ENCODE results near the gene PPP1R36.

PPP1R36 gene

GRCh38 chr14:64602826-64603225 is 53.1 kb downstream of the PPP1R36 start:
- in situ Hi-C loops (cut with MboI; ENCODE audit: low sequenced_read_pairs, unreplicated experiment): no loop called here
- no peak for DNase-seq (ENCODE audit: low spot score)

GRCh38 chr14:64604001-64604400 is 54.2 kb downstream of the PPP1R36 start:
- in situ Hi-C loops (cut with MboI; ENCODE audit: low sequenced_read_pairs, unreplicated experiment): no loop called here
- no peak for DNase-seq (ENCODE audit: low spot score)
- no peak for TF ChIP-seq CTCF (IDR thresholded peaks at IDR 0.05; ENCODE audit: borderline replicate concordance, control extremely low read depth, extremely low read depth, insufficient read depth, missing control alignments)

More at GRCh38 chr14:64602826-64603225, 53.1 kb downstream of the PPP1R36 start:
- no peak for TF ChIP-seq CTCF (IDR thresholded peaks at IDR 0.05; ENCODE audit: borderline replicate concordance, control extremely low read depth, extremely low read depth, insufficient read depth, missing control alignments)

- TF ChIP-seq CTCF (IDR thresholded peaks at IDR 0.05; ENCODE audit: borderline replicate concordance, control extremely low read depth, extremely low read depth, insufficient read depth, missing control alignments): no peak
- no peak for DNase-seq (ENCODE audit: low spot score)
- in situ Hi-C loops (cut with MboI; ENCODE audit: low sequenced_read_pairs, unreplicated experiment): no loop called here
These were observed 55.1 kb downstream of the PPP1R36 start for GRCh38 chr14:64604881-64605280.

- no peak for DNase-seq (ENCODE audit: low spot score)
- no peak for TF ChIP-seq CTCF (IDR thresholded peaks at IDR 0.05; ENCODE audit: borderline replicate concordance, control extremely low read depth, extremely low read depth, insufficient read depth, missing control alignments)
- in situ Hi-C loops (cut with MboI; ENCODE audit: low sequenced_read_pairs, unreplicated experiment): no loop called here
These were observed 56.3 kb downstream of the PPP1R36 start for GRCh38 chr14:64605926-64606685.

- in situ Hi-C loops (cut with MboI; ENCODE audit: low sequenced_read_pairs, unreplicated experiment): no loop called here
- no peak for DNase-seq (ENCODE audit: low spot score)
- TF ChIP-seq CTCF (IDR thresholded peaks at IDR 0.05; ENCODE audit: borderline replicate concordance, control extremely low read depth, extremely low read depth, insufficient read depth, missing control alignments): no peak
These were observed 60.4 kb downstream of the PPP1R36 start for GRCh38 chr14:64610049-64610746.

- no peak for TF ChIP-seq CTCF (IDR thresholded peaks at IDR 0.05; ENCODE audit: borderline replicate concordance, control extremely low read depth, extremely low read depth, insufficient read depth, missing control alignments)
- no peak for DNase-seq (ENCODE audit: low spot score)
- in situ Hi-C loops (cut with MboI; ENCODE audit: low sequenced_read_pairs, unreplicated experiment): no loop called here
These were observed 61.7 kb downstream of the PPP1R36 start for GRCh38 chr14:64611358-64612020.
